ENCODE data around the gene SUV39H1. TPM values are rescaled to one million over a fixed set of nuclear protein-coding genes. Genes with fewer than 3 reads are reported as not detected.
"Not testable (repeated sequence)": the region's sequence is repeated elsewhere in the genome, so short reads cannot be mapped to it uniquely, and the experiment has no call there.

Gene SUV39H1, protein sequence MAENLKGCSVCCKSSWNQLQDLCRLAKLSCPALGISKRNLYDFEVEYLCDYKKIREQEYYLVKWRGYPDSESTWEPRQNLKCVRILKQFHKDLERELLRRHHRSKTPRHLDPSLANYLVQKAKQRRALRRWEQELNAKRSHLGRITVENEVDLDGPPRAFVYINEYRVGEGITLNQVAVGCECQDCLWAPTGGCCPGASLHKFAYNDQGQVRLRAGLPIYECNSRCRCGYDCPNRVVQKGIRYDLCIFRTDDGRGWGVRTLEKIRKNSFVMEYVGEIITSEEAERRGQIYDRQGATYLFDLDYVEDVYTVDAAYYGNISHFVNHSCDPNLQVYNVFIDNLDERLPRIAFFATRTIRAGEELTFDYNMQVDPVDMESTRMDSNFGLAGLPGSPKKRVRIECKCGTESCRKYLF
- 3.1 TPM for total RNA-seq
- 1 to 10 TPM; 4.0 to 5.6 (median 4.7) TPM for polyA plus RNA-seq (ENCODE audit: insufficient read depth in 1 of 8, insufficient read length in 8 of 8, low replicate concordance in 1 of 8)
- long read RNA-seq, donor 1, result 0 reads
- long read RNA-seq, donor 2, result 0 reads
- long read RNA-seq, donor 3, partial matches to known transcripts, result 0 of 3 reads
- long read RNA-seq, donor 3, other reads (novel, unspliced or antisense), result 0 of 3 reads
- long read RNA-seq, donor 4, result 0 reads
- long read RNA-seq, donor 5, partial matches to known transcripts, result 0 of 1 reads
- long read RNA-seq, donor 5, other reads (novel, unspliced or antisense), result 0 of 1 reads
- long read RNA-seq, donor 6, partial matches to known transcripts, result 0 of 1 reads
- long read RNA-seq, donor 6, other reads (novel, unspliced or antisense), result 0 of 1 reads
- long read RNA-seq, donor 7, partial matches to known transcripts, result 0 of 1 reads
- long read RNA-seq, donor 7, other reads (novel, unspliced or antisense), result 0 of 1 reads
- long read RNA-seq, donor 8, partial matches to known transcripts, result 0 of 1 reads
- long read RNA-seq, donor 8, other reads (novel, unspliced or antisense), result 0 of 1 reads
- long read RNA-seq, donor 9, partial matches to known transcripts, result 0 of 1 reads
- long read RNA-seq, donor 9, other reads (novel, unspliced or antisense), result 0 of 1 reads
- long read RNA-seq, donor 10, partial matches to known transcripts, result 0 of 1 reads
- long read RNA-seq, donor 10, other reads (novel, unspliced or antisense), result 0 of 1 reads
- long read RNA-seq, donor 11, partial matches to known transcripts, result 0 of 1 reads
- long read RNA-seq, donor 11, other reads (novel, unspliced or antisense), result 0 of 1 reads

DNA sequence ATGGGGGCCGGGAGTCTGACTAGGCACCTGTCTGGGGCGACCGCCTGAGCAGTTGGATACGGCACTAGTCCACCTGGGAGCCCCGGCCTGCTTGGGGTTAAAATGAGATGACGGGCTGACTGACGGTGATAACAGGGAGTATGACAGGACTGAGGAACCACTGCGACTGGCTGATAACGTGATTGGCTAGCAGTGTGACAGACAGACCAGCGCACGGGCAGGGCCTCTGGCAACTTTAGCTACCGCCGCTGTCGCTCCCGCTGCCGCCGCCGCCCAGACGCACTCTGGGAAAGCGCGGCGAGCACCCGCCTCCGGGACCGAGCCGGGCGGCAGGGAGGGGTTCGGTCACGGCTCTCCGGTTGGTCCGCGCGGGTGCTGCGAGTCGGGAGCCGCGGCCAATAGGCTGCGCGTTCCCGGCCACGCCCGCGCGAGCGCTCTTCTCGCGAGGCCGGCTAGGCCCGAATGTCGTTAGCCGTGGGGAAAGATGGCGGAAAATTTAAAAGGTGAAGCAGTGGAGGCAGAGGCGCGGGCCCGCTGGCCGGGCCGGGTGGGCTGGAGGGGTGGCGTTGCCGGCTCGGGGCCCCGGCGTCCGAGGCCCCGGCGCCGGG is at the start of gene SUV39H1:
Gene SUV39H1, plus strand, starts transcription at position 434 of the 608 bp plus-strand sequence. Its CDS starts 51 bp downstream, at position 485.
- Histone ChIP-seq H3K27ac (ENCODE audit: low read length) (peak within 1 kb of the TSS; percentile 79), H3K36me3 (ENCODE audit: control insufficient read depth, insufficient read depth, low read length) (peaks cover 20% of the 10 kb centered on the region)
- 39% methylated on average over 66 of the region's 66 CpGs for WGBS (ENCODE audit: insufficient coverage)

DNA sequence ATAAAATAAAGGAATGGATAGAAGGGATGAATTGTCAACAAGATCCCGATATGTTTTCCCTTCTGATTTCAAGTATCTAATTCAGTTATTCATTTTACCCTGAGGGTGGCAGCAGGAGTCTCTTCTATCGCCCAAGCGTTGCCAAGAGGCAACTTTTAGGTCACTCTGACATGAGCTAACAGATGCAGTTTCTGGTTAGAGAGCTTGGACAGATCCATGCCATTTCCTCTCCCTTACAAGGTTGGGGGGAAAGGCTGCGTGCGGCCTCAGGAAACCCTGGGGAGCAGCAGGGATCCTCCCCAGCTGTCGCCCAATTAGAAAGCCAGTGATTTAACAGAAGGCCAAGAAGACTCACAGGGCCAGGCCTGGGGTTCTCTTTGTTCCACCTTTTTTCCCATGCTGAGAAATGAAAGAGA is 48.2 kb upstream of the SUV39H1 start:
- 0% methylated on average over 1 of the region's 6 CpGs for whole genome bisulfite sequencing (ENCODE audit: insufficient coverage)
- H3K9me3 ChIP-seq (replicated peaks; ENCODE audit: control insufficient read depth, low read depth, low read length), result no peaks in the 10 kb centered on the region
- H3K27me3 ChIP-seq (ENCODE audit: control insufficient read depth, insufficient read depth, low read length), result no peaks in the 10 kb centered on the region
- H3K27ac ChIP-seq (ENCODE audit: low read length), result peak overlapping the region; percentile 72
- H3K4me3 ChIP-seq (ENCODE audit: low read length), result no peak overlapping the region
- peak; percentile 85 for DNase-seq
- H3K36me3 ChIP-seq (ENCODE audit: control insufficient read depth, insufficient read depth, low read length), result no peaks in the 10 kb centered on the region
- H3K4me1 ChIP-seq (ENCODE audit: control insufficient read depth, insufficient read depth, low read length), result no peaks in the 10 kb centered on the region

More for the DNA sequence above, at the start of gene SUV39H1:
- peaks cover 19% of the 10 kb centered on the region for H3K4me1 ChIP-seq (ENCODE audit: control insufficient read depth, insufficient read depth, low read length)
- DNase-seq, result peak; percentile 96
- no peaks in the 10 kb centered on the region for H3K9me3 ChIP-seq (replicated peaks; ENCODE audit: control insufficient read depth, low read depth, low read length)
- peaks cover 6% of the 10 kb centered on the region for H3K27me3 ChIP-seq (ENCODE audit: control insufficient read depth, insufficient read depth, low read length)
- H3K4me3 ChIP-seq (ENCODE audit: low read length), result peak within 1 kb of the TSS; percentile 53

DNA sequence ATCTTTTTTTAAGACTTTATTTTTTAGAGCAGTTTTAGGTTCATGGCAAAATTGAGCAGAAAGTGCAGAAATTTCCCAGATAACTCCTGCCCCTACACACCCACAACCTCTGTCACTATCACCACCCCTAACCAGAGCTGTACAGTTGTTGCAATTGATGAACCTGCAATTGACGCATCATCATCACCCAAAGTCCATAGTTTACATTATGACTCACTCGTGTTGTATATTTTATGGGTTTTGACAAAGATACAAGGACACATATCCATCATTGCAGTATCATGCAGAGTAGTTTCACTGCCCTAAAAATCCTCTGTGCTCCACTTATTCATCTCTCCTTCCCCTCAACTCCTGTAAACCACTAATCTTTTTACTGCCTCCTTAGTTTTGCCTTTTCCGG is 47.4 kb upstream of the SUV39H1 start:
- Histone ChIP-seq H3K9me3 (replicated peaks; ENCODE audit: control insufficient read depth, low read depth, low read length) (no peaks in the 10 kb centered on the region), H3K27me3 (ENCODE audit: control insufficient read depth, insufficient read depth, low read length) (no peaks in the 10 kb centered on the region), H3K36me3 (ENCODE audit: control insufficient read depth, insufficient read depth, low read length) (no peaks in the 10 kb centered on the region), H3K4me1 (ENCODE audit: control insufficient read depth, insufficient read depth, low read length) (no peaks in the 10 kb centered on the region), H3K4me3 (ENCODE audit: low read length) (no peak overlapping the region), H3K27ac (ENCODE audit: low read length) (no peak overlapping the region)
- no CpG with 5 or more reads among the region's 3 CpGs for WGBS (ENCODE audit: insufficient coverage)
- no peak for DNase-seq

DNA sequence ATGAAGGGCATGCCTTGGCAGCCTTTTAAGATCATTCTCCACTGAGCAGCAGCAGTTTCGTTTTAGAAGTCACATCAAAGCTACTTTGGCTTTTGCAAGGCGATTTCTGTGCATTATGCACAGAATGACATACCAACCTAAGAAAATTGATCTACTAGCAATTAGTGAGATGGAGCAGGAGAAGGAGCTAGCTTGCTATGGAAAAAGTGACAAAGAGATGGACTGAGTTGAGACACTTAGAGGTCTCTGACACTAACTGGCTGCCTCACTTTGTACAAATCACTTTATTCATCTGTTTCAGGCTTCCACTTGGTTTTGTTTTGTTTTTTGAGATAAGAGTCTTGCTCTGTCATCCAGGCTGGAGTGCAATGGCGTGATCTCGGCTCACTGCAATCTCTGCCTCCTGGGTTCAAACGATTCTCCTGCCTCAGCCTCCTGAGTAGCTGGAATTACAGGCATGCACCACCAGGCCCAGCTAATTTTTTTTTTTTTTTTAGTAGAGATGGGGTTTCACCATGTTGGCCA is 44.4 kb upstream of the SUV39H1 start:
- 80% methylated on average over 2 of the region's 5 CpGs for WGBS (ENCODE audit: insufficient coverage)
- not testable (repeated sequence) for DNase-seq; H3K36me3 ChIP-seq (ENCODE audit: control insufficient read depth, insufficient read depth, low read length); H3K27me3 ChIP-seq (ENCODE audit: control insufficient read depth, insufficient read depth, low read length); H3K4me1 ChIP-seq (ENCODE audit: control insufficient read depth, insufficient read depth, low read length); H3K27ac ChIP-seq (ENCODE audit: low read length); H3K9me3 ChIP-seq (replicated peaks; ENCODE audit: control insufficient read depth, low read depth, low read length); H3K4me3 ChIP-seq (ENCODE audit: low read length)

DNA sequence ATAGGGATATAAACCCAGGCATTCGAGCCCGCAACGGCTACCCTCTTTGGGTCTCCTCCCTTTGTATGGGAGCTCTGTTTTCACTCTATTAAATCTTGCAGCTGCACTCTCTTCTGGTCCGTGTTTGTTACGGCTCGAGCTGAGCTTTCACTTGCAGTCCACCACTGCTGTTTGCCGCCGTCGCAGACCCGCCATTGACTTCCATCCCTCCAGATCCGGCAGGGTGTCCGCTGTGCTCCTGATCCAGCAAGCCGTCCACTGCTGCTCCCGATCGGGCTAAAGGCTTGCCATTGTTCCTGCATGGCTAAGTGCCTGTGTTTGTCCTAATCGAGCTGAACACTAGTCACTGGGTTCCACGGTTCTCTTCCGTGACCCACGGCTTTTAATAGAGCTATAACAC is 41.8 kb upstream of the SUV39H1 start:
- WGBS (ENCODE audit: insufficient coverage), result 59% methylated on average over 19 of the region's 19 CpGs
- not testable (repeated sequence) for H3K4me1 ChIP-seq (ENCODE audit: control insufficient read depth, insufficient read depth, low read length); H3K27me3 ChIP-seq (ENCODE audit: control insufficient read depth, insufficient read depth, low read length); DNase-seq; H3K4me3 ChIP-seq (ENCODE audit: low read length); H3K27ac ChIP-seq (ENCODE audit: low read length); H3K9me3 ChIP-seq (replicated peaks; ENCODE audit: control insufficient read depth, low read depth, low read length); H3K36me3 ChIP-seq (ENCODE audit: control insufficient read depth, insufficient read depth, low read length)

DNA sequence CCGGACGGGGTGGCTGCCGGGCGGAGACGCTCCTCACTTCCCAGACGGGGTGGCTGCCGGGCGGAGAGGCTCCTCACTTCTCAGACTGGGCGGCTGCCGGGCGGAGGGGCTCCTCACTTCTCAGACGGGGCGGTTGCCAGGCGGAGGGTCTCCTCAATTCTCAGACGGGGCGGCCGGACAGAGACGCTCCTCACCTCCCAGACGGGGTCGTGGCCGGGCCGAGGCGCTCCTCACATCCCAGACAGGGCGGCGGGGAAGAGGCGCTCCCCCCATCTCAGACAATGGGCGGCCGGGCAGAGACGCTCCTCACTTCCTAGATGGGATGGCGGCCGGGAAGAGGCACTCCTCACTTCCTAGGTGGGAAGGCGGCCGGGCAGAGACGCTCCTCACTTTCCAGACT is 36.8 kb upstream of the SUV39H1 start:
- not testable (repeated sequence) for H3K36me3 ChIP-seq (ENCODE audit: control insufficient read depth, insufficient read depth, low read length); H3K9me3 ChIP-seq (replicated peaks; ENCODE audit: control insufficient read depth, low read depth, low read length); H3K27ac ChIP-seq (ENCODE audit: low read length); H3K4me1 ChIP-seq (ENCODE audit: control insufficient read depth, insufficient read depth, low read length); H3K4me3 ChIP-seq (ENCODE audit: low read length); H3K27me3 ChIP-seq (ENCODE audit: control insufficient read depth, insufficient read depth, low read length); DNase-seq
- 92% methylated on average over 22 of the region's 34 CpGs for WGBS (ENCODE audit: insufficient coverage)

DNA sequence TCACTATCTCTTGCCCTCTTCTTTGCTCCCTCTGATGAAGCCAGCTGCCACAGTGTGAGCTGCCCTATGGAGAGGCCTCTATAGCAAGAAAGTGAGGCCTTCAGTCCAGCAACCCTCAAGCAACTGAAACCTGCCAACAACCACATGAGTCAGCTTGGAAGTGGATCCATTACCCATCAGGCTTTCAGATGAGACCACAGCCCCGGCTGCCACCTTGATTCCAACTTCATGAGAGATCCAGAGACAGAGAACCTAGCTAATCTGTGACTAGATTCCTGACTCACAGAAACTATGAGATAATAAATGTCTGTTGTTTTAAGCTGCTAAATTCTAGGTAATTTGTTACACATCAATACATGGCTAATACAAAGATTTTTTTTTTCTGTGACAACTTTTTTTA is 33.3 kb upstream of the SUV39H1 start:
- Histone ChIP-seq H3K9me3 (replicated peaks; ENCODE audit: control insufficient read depth, low read depth, low read length) (no peaks in the 10 kb centered on the region), H3K36me3 (ENCODE audit: control insufficient read depth, insufficient read depth, low read length) (no peaks in the 10 kb centered on the region), H3K4me3 (ENCODE audit: low read length) (no peak overlapping the region), H3K27ac (ENCODE audit: low read length) (no peak overlapping the region), H3K27me3 (ENCODE audit: control insufficient read depth, insufficient read depth, low read length) (no peaks in the 10 kb centered on the region), H3K4me1 (ENCODE audit: control insufficient read depth, insufficient read depth, low read length) (no peaks in the 10 kb centered on the region)
- WGBS (ENCODE audit: insufficient coverage), result 40% methylated on average over 1 of the region's 1 CpG
- no peak for DNase-seq

DNA sequence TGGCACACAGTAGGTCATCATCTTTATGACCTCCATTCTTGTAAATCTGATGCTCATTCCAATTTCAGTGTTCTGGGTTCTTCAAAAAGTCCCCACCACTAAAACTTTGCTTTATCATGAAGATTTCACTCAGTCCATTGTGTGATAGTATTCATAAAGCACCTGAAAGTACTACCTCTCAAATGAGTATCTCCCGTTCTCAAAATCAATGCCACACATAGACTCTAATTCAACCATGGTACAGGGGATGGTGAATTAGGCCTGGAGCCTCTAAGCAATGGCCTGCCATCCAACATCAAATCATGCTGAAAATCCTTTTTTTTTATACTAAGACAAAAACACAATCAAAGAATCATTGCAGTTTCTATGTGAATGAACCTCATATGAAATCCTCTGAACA is 32.4 kb upstream of the SUV39H1 start:
- Histone ChIP-seq H3K36me3 (ENCODE audit: control insufficient read depth, insufficient read depth, low read length) (no peaks in the 10 kb centered on the region), H3K27me3 (ENCODE audit: control insufficient read depth, insufficient read depth, low read length) (no peaks in the 10 kb centered on the region), H3K9me3 (replicated peaks; ENCODE audit: control insufficient read depth, low read depth, low read length) (no peaks in the 10 kb centered on the region), H3K4me3 (ENCODE audit: low read length) (no peak overlapping the region), H3K27ac (ENCODE audit: low read length) (no peak overlapping the region), H3K4me1 (ENCODE audit: control insufficient read depth, insufficient read depth, low read length) (no peaks in the 10 kb centered on the region)
- no CpG with 5 or more reads among the region's 1 CpG for WGBS (ENCODE audit: insufficient coverage)
- no peak for DNase-seq

DNA sequence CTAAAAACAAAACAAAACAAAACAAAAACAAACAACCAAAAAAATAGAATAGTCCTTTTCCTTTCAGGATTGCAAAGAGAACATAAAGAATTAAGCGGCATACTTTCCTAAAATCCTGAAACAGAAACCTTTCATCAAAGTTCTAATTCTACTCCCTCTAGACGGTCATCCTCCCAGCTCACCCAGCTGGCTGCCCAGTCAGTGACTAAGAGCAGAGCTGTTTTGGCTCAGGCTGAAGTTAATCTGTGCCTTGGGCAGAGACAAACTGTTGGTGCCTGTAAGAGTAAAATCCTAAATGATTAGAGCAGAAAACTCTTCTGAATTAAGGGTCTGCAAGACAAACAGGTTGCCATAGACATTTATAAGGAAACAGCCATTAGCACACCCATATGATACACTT is 30.5 kb upstream of the SUV39H1 start:
- H3K36me3 ChIP-seq (ENCODE audit: control insufficient read depth, insufficient read depth, low read length), result no peaks in the 10 kb centered on the region
- no peak overlapping the region for H3K4me3 ChIP-seq (ENCODE audit: low read length)
- no peak overlapping the region for H3K27ac ChIP-seq (ENCODE audit: low read length)
- DNase-seq, result no peak
- H3K9me3 ChIP-seq (replicated peaks; ENCODE audit: control insufficient read depth, low read depth, low read length), result no peaks in the 10 kb centered on the region
- no peaks in the 10 kb centered on the region for H3K4me1 ChIP-seq (ENCODE audit: control insufficient read depth, insufficient read depth, low read length)
- 50% methylated on average over 1 of the region's 2 CpGs for WGBS (ENCODE audit: insufficient coverage)
- no peaks in the 10 kb centered on the region for H3K27me3 ChIP-seq (ENCODE audit: control insufficient read depth, insufficient read depth, low read length)
